ENCODE results near the gene MAZ. TPM values are rescaled to one million over a fixed set of nuclear protein-coding genes. Genes with fewer than 3 reads are reported as not detected.
A peak's percentile ranks its signal among the peaks of the same experiment; 100 is the strongest.
"Not testable (repeated sequence)": the region's sequence is repeated elsewhere in the genome, so short reads cannot be mapped to it uniquely, and the experiment has no call there.

Gene MAZ
- 137 TPM for total RNA-seq
- 85.5 TPM for polyA plus RNA-seq (ENCODE audit: insufficient read depth, low read depth, low replicate concordance)
- long read RNA-seq, donor 1, transcript MAZ-201 (6 exons, 2,698 nt), result minor isoform, 15 of 85 reads
- long read RNA-seq, donor 1, transcript MAZ-202 (5 exons, 2,532 nt), result major isoform, 34 of 85 reads
- long read RNA-seq, donor 1, transcript MAZ-214 (3 exons, 1,464 nt), result minor isoform, 5 of 85 reads
- long read RNA-seq, donor 1, partial matches to known transcripts, result 27 of 85 reads
- long read RNA-seq, donor 1, other reads (novel, unspliced or antisense), result 0 of 85 reads
- long read RNA-seq, donor 2, transcript MAZ-202 (5 exons, 2,532 nt), result major isoform, 19 of 158 reads
- long read RNA-seq, donor 2, partial matches to known transcripts, result 131 of 158 reads
- long read RNA-seq, donor 2, other reads (novel, unspliced or antisense), result 0 of 158 reads
- long read RNA-seq, donor 3, transcript MAZ-201 (6 exons, 2,698 nt), result minor isoform, 7 of 44 reads
- long read RNA-seq, donor 3, transcript MAZ-214 (3 exons, 1,464 nt), result minor isoform, 5 of 44 reads
- long read RNA-seq, donor 3, transcript MAZ-202 (5 exons, 2,532 nt), result major isoform, 23 of 44 reads
- long read RNA-seq, donor 3, partial matches to known transcripts, result 7 of 44 reads
- long read RNA-seq, donor 3, other reads (novel, unspliced or antisense), result 0 of 44 reads
- long read RNA-seq, donor 4, transcript MAZ-202 (5 exons, 2,532 nt), result major isoform, 33 of 191 reads
- long read RNA-seq, donor 4, transcript MAZ-203 (6 exons, 2,333 nt), result minor isoform, 7 of 191 reads
- long read RNA-seq, donor 4, transcript MAZ-201 (6 exons, 2,698 nt), result minor isoform, 18 of 191 reads
- long read RNA-seq, donor 4, partial matches to known transcripts, result 128 of 191 reads
- long read RNA-seq, donor 4, other reads (novel, unspliced or antisense), result 0 of 191 reads
- long read RNA-seq, donor 5, partial matches to known transcripts, result 0 of 3 reads
- long read RNA-seq, donor 5, other reads (novel, unspliced or antisense), result 0 of 3 reads
- long read RNA-seq, donor 6, transcript MAZ-201 (6 exons, 2,698 nt), result minor isoform, 8 of 61 reads
- long read RNA-seq, donor 6, transcript MAZ-214 (3 exons, 1,464 nt), result minor isoform, 5 of 61 reads
- long read RNA-seq, donor 6, transcript MAZ-202 (5 exons, 2,532 nt), result major isoform, 30 of 61 reads
- long read RNA-seq, donor 6, partial matches to known transcripts, result 11 of 61 reads
- long read RNA-seq, donor 6, other reads (novel, unspliced or antisense), result 0 of 61 reads
- long read RNA-seq, donor 7, transcript MAZ-202 (5 exons, 2,532 nt), result major isoform, 37 of 141 reads
- long read RNA-seq, donor 7, transcript MAZ-201 (6 exons, 2,698 nt), result minor isoform, 21 of 141 reads
- long read RNA-seq, donor 7, transcript MAZ-214 (3 exons, 1,464 nt), result minor isoform, 8 of 141 reads
- long read RNA-seq, donor 7, partial matches to known transcripts, result 43 of 141 reads
- long read RNA-seq, donor 7, other reads (novel, unspliced or antisense), result 27 of 141 reads
- long read RNA-seq, donor 8, transcript MAZ-201 (6 exons, 2,698 nt), result minor isoform, 7 of 49 reads
- long read RNA-seq, donor 8, transcript MAZ-202 (5 exons, 2,532 nt), result major isoform, 19 of 49 reads
- long read RNA-seq, donor 8, transcript MAZ-214 (3 exons, 1,464 nt), result minor isoform, 6 of 49 reads
- long read RNA-seq, donor 8, partial matches to known transcripts, result 16 of 49 reads
- long read RNA-seq, donor 8, other reads (novel, unspliced or antisense), result 0 of 49 reads
- long read RNA-seq, donor 9, transcript MAZ-202 (5 exons, 2,532 nt), result major isoform, 13 of 36 reads
- long read RNA-seq, donor 9, transcript MAZ-201 (6 exons, 2,698 nt), result minor isoform, 5 of 36 reads
- long read RNA-seq, donor 9, partial matches to known transcripts, result 15 of 36 reads
- long read RNA-seq, donor 9, other reads (novel, unspliced or antisense), result 0 of 36 reads
- long read RNA-seq, donor 10, transcript MAZ-201 (6 exons, 2,698 nt), result minor isoform, 11 of 50 reads
- long read RNA-seq, donor 10, transcript MAZ-202 (5 exons, 2,532 nt), result major isoform, 25 of 50 reads
- long read RNA-seq, donor 10, partial matches to known transcripts, result 9 of 50 reads
- long read RNA-seq, donor 10, other reads (novel, unspliced or antisense), result 0 of 50 reads

DNA sequence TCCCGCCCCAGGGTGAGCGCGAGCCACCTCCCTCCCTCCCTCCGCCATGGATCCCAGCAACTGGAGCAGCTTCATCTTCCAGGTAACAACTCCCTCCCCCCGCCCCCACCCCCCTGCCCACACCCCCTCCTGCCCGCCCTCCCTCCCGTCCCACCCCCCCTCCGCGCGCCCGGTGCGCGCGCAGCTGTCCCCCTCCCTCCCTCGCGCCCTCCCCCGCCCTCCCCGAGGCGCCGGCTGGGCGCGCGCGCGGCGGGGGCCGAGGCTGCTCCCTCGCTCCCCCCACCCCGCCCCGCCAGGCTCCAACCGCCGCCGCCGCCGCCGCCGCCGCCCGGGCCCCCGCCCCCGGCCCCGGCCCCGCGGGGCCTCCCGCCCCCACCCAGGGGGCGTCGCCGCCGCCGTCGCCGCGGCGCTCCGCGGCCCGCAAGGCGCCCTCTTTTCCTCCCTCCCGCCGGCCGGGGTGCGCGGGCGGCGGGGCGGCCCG, at the start of gene MAZ:
Gene MAZ, plus strand, starts transcription at position 431 of the 481 bp plus-strand sequence. CDS start 173 bp downstream, outside the sequence.
- no peaks in the 10 kb centered on the region for H3K9me3 ChIP-seq (ENCODE audit: control insufficient read depth in 2 of 3, insufficient read depth in 1 of 3, low read length in 3 of 3)
- H3K36me3 ChIP-seq (ENCODE audit: control insufficient read depth in 2 of 3, insufficient read depth in 3 of 3, low read length in 3 of 3), result peaks cover 2 to 5% (median 3%) of the 10 kb centered on the region in 3 donors
- no peak for DNase-seq
- peak within 1 kb of the TSS in 2 of 3 donors; percentile 61 to 66 for H3K9ac ChIP-seq (ENCODE audit: low read length in 3 of 3)
- H3K4me1 ChIP-seq (ENCODE audit: control insufficient read depth in 2 of 3, insufficient read depth in 2 of 3, low read depth in 1 of 3, low read length in 3 of 3), result peaks cover 2 to 34% (median 18%) of the 10 kb centered on the region in 3 donors
- no peaks in the 10 kb centered on the region for H3K27me3 ChIP-seq (ENCODE audit: control insufficient read depth, insufficient read depth, low read length)
- H3K27ac ChIP-seq (ENCODE audit: low read depth in 2 of 2, low read length in 2 of 2), result peak within 1 kb of the TSS; percentile 95
- FAIRE-seq, result no peak
- intact Hi-C loops (cut with DNase I), result no loop called here
- TF ChIP-seq, protein P1, sequence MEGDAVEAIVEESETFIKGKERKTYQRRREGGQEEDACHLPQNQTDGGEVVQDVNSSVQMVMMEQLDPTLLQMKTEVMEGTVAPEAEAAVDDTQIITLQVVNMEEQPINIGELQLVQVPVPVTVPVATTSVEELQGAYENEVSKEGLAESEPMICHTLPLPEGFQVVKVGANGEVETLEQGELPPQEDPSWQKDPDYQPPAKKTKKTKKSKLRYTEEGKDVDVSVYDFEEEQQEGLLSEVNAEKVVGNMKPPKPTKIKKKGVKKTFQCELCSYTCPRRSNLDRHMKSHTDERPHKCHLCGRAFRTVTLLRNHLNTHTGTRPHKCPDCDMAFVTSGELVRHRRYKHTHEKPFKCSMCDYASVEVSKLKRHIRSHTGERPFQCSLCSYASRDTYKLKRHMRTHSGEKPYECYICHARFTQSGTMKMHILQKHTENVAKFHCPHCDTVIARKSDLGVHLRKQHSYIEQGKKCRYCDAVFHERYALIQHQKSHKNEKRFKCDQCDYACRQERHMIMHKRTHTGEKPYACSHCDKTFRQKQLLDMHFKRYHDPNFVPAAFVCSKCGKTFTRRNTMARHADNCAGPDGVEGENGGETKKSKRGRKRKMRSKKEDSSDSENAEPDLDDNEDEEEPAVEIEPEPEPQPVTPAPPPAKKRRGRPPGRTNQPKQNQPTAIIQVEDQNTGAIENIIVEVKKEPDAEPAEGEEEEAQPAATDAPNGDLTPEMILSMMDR (IDR thresholded peaks at IDR 0.05; ENCODE audit: borderline replicate concordance, extremely low read depth, insufficient read depth), result no peak
- H3K4me3 ChIP-seq (ENCODE audit: low read length in 3 of 3), result peak within 1 kb of the TSS; percentile 59 to 85 (median 85)

DNA sequence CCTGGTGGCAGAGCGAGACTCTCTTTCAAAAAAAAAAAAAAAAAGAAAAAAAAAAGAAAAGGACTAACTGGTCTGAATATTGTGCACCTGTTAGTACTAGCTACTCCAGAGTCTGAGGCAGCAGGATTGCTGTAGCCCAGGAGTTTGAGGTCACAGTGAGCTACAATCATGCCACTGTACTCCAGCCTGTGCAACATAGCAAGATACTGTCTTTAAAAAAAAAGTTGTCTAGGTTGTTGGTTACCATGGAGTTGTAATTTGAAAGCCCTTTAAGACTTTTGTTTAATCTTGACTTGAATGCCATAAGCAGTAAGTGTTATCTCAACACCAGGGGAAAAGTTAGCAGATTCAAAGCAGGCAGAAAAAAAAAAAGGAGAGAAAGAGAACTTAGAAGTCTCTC, 49.7 kb upstream of the MAZ start:
- Histone ChIP-seq H3K27me3 (ENCODE audit: control insufficient read depth, insufficient read depth, low read length) (no peaks in the 10 kb centered on the region), H3K9me3 (ENCODE audit: control insufficient read depth in 2 of 3, insufficient read depth in 1 of 3, low read length in 3 of 3) (no peaks in the 10 kb centered on the region), H3K4me3 (ENCODE audit: low read length in 3 of 3) (no peak overlapping the region), H3K36me3 (ENCODE audit: control insufficient read depth in 2 of 3, insufficient read depth in 3 of 3, low read length in 3 of 3) (no peaks in the 10 kb centered on the region), H3K4me1 (ENCODE audit: control insufficient read depth in 2 of 3, insufficient read depth in 2 of 3, low read depth in 1 of 3, low read length in 3 of 3) (peaks cover 0 to 2% (median 0%) of the 10 kb centered on the region in 3 donors), H3K9ac (ENCODE audit: low read length in 3 of 3) (no peak overlapping the region), H3K27ac (ENCODE audit: low read depth in 2 of 2, low read length in 2 of 2) (no peak overlapping the region)
- DNase-seq (peak in 1 of 5 donors; percentile 7), FAIRE-seq (no peak)
- TF ChIP-seq, protein P1 (IDR thresholded peaks at IDR 0.05; ENCODE audit: borderline replicate concordance, extremely low read depth, insufficient read depth), result no peak
- intact Hi-C loops (cut with DNase I), result no loop called here

DNA sequence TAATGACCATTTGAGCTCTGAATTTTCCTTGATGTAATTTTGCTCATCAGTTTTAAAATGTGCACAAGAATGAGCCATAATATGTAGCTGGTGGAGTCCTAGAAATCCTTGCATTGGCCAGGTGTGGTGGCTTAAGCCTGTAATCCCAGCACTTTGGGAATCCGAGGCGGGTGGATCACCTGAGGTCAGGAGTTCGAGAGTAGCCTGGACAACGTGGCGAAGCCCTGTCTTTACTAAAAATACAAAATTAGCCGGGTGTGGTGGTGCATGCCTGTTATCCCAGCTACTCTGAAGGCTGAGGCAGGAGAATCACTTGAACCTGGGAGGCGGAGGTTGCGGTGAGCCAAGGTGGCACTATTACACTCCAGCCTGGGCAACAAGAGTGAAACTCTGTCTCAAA, 49.2 kb upstream of the MAZ start:
- FAIRE-seq; intact Hi-C loops (cut with DNase I); DNase-seq: not testable (repeated sequence)

More for the DNA sequence above, 49.2 kb upstream of the MAZ start:
- H3K27me3 ChIP-seq (ENCODE audit: control insufficient read depth, insufficient read depth, low read length); H3K4me1 ChIP-seq (ENCODE audit: control insufficient read depth in 2 of 3, insufficient read depth in 2 of 3, low read depth in 1 of 3, low read length in 3 of 3); H3K4me3 ChIP-seq (ENCODE audit: low read length in 3 of 3); H3K27ac ChIP-seq (ENCODE audit: low read depth in 2 of 2, low read length in 2 of 2); H3K9ac ChIP-seq (ENCODE audit: low read length in 3 of 3); H3K36me3 ChIP-seq (ENCODE audit: control insufficient read depth in 2 of 3, insufficient read depth in 3 of 3, low read length in 3 of 3); H3K9me3 ChIP-seq (ENCODE audit: control insufficient read depth in 2 of 3, insufficient read depth in 1 of 3, low read length in 3 of 3): not testable (repeated sequence)

Data from kidney (tissue), 22 donors.